ENCODE measurements around the gene ABO.
"Not testable (repeated sequence)": the region's sequence is repeated elsewhere in the genome, so short reads cannot be mapped to it uniquely, and the experiment has no call there.

Gene ABO

GRCh38 chr9:133263557-133263956 lies 11.4 kb downstream of the ABO start:
- no peak for DNase-seq (ENCODE audit: low read depth in 2 of 2)

DNA sequence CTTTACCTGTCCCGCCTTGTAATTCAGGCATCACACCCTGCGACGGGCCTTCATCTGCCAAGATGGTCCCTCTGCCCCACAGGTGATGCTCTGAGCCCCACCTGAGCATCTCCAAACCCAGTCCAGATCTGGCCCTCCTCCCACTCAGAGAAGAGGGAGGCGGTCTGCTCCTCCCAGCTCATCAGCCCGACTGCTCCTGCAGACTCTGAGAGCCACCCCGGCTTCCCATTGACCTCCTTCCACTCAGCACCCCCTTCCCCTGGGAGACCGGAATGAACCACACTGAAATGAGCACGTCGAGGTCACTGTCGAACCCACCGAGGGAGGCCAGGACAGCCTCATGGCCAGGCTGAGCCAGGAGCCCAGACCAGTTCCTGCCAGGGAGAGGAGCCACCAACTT lies 12.8 kb downstream of the ABO start:
- no peak for DNase-seq (ENCODE audit: low read depth in 2 of 2)

- DNase-seq (ENCODE audit: low read depth in 2 of 2), result no peak
These were observed 13.3 kb downstream of the ABO start for GRCh38 chr9:133261753-133262120.

DNA sequence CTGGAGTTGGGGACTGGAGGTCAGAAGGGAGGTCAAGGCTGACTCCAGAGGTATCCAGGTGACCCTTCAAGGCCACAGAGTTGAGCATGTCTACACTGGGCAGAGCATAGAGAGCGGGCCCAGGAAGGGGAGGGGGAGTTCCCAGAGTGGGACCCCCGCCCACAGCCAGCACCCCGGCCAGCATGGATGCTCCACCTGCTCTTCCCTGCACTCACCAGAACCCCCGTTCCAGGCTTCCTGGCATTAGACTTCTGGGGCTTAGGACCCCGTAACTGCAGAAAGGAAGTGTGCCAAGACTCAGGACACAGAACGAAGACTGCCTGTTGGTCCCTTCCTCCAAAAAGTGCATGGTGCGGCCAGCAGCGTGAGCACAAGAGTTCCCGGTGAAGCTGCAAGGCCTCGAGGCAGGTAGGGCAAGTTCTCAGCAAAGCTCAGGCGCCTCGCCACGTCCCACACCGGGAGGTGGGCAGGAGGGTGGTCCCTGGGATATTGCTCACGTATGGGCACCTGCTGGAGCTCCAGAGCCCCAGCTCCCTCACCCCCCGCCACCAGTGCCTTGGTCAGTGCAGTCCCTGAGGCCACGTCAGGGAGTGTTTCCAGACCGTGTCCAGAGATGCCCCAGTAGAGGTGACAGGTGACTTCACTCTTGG lies 13.8 kb downstream of the ABO start:
- DNase-seq (ENCODE audit: low read depth in 2 of 2), result no peak

DNA sequence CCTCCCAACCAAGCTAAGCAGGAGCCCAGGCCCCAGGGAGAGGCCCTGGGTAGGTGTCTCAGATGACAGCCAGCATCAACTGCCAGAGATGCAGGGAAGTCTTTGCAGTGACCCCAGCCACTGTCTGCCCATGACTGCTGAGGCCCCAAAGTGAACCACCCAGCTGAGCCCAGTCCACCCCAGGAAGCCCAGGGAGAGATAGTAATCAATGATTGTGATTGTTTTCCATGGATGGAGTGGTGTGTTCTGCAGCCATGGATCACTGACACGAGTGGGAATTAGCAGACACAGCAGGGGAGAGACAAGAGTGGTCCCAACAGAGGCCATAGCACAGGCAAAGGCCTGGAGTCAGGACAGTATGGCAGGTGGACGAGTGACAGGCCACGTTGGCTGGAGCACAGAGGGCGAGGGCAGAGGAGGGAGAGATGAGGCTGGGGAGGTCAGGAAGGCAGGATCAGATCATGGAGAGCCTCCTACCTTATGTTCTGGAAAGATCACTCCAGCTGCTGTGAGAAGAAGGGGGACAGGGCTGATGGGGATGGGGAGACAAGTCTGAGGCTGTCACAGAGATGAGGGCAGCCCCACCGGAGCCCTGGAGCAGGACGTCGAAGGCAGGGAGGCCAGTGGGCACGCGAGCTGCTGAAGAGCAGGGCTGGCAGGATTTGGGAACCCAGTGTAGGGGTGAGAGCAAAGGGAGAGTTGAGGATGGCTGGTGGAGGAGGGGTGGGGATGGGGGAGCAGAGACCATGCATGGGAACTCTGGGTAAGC lies 14.5 kb downstream of the ABO start:
- no peak for DNase-seq (ENCODE audit: low read depth in 2 of 2)

- DNase-seq (ENCODE audit: low read depth in 2 of 2), result no peak
These were observed 16.7 kb downstream of the ABO start for GRCh38 chr9:133258061-133259015.

GRCh38 chr9:133257465-133257956 lies 17.5 kb downstream of the ABO start:
- no peak for DNase-seq (ENCODE audit: low read depth in 2 of 2)

DNA sequence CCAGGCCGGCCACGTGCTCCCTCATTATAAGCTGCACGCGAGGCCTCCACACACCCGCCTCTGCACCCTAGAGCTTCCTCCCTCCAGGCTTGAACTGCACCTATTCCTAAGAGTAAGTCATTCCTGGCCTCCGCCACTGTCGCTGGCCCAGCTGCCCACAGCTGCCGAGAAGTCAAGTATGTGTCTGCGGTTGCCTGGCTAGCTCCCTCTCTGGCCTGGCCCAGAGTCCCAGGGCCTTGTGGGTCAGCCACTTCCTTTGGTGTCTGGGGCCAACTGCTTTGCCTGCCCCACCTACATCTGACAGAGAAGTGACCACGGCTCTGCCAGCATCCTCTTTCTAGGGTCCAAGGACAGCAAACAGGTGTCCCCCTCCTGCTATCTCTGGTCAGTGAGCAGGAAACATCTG lies 18.3 kb downstream of the ABO start:
- no peak for DNase-seq (ENCODE audit: low read depth in 2 of 2)

GRCh38 chr9:133256136-133256461 lies 18.9 kb downstream of the ABO start:
- no peak for DNase-seq (ENCODE audit: low read depth in 2 of 2)

GRCh38 chr9:133255371-133256135 lies 19.4 kb downstream of the ABO start:
- DNase-seq (ENCODE audit: low read depth in 2 of 2), result no peak

GRCh38 chr9:133254471-133254870 lies 20.5 kb downstream of the ABO start:
- DNase-seq (ENCODE audit: low read depth in 2 of 2), result no peak

- no peak for DNase-seq (ENCODE audit: low read depth in 2 of 2)
These were observed 21.7 kb downstream of the ABO start for GRCh38 chr9:133253268-133253667.

DNA sequence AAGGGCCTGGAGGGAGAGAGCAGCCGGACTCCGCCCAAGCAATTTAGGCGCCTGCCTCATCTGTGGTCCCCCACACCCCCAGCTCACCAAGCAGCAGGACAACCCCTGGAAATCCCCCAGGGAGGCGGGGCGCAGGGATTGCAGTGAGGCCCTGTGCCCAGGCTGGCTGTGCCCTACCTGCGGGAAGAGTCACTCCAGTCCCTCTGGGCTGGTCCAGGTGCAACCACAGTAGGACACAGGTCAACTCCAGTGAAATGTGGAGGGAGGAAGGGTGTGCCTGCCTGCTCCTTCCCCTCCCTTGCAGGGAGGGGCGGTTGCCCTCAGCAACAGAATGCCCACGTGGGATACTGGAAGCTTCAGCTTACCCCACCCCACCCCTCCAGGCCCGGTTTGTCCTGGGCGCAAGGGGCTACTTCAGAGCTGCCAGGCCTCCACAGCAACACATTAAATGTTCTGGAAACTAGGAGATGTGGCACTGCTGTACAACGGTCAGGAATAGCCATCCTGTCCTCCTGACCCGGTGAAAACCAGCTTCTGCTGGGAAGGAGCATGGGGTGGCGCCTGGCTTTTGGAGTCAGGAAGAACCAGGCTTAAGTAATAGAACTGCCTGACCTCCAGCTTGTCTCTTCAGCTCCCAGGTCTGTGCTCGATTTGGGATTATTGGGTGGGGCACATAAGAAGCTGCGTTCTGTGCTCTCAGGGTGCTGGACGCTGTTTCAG lies 22.5 kb downstream of the ABO start:
- no peak for DNase-seq (ENCODE audit: low read depth in 2 of 2)

- no peak for DNase-seq (ENCODE audit: low read depth in 2 of 2)
These were observed 23.2 kb downstream of the ABO start for GRCh38 chr9:133251773-133252172.

GRCh38 chr9:133251221-133251620 lies 23.8 kb downstream of the ABO start:
- not testable (repeated sequence) for DNase-seq (ENCODE audit: low read depth in 2 of 2)

GRCh38 chr9:133250741-133251170 lies 24.2 kb downstream of the ABO start:
- DNase-seq (ENCODE audit: low read depth in 2 of 2), result no peak

DNA sequence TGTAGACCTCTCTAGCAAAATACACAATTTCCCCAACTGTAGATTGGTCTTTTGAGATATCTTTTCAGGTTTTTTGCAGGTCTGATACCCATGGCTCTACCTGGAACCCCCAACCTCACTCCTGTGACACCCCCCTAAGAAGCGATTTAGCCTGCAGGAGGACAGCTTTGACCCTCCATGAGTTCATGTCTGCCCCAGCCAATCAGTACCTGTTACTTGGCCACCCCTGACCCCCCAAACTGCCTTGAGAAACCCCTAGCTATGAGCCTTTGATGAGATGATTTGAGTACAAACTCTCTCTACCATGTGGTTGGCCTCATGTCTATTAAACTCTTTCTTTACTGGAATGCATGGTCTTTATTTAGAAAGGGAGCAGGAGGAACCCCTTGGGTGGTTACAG lies 25.7 kb downstream of the ABO start:
- no peak for DNase-seq (ENCODE audit: low read depth in 2 of 2)

DNA sequence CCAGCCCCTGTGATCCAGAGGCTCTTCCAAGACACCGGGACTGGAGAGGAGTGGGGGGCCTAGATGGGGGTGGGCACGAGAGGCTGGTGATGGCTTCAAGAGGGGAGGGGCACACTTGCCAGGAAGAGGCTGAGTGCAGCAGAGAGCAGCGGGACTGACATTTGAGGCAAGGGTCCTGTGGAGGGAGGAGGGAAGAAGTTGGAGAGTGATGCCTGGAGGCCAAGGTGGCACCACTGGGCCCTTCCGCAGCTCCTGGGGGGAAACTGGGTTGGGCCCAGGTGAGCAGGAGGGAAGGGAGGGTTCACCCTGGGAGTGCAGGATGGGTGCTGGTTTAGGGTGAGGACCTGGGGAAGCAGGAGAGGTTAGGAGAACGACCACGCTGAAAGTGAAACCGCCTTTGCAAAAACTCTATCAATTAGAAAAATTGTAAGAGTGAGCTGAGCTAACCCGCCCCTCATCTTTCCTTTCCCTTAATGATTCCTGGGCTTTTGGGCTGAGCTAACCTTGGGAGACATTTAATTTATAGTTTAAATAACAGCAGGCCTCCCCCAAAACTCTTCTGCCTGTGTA lies 26.2 kb downstream of the ABO start:
- no peak for DNase-seq (ENCODE audit: low read depth in 2 of 2)

GRCh38 chr9:133247632-133248031 lies 27.4 kb downstream of the ABO start:
- no peak for DNase-seq (ENCODE audit: low read depth in 2 of 2)

GRCh38 chr9:133246991-133247390 lies 28.0 kb downstream of the ABO start:
- no peak for DNase-seq (ENCODE audit: low read depth in 2 of 2)

- DNase-seq (ENCODE audit: low read depth in 2 of 2), result no peak
These were observed 28.4 kb downstream of the ABO start for GRCh38 chr9:133246562-133246961.
